Neutrophil (primary cell): Measurements from ENCODE around the gene CNTLN.
"Not testable (repeated sequence)": the region's sequence is repeated elsewhere in the genome, so short reads cannot be mapped to it uniquely, and the experiment has no call there.

ENCODE experiments used
- H3K27ac ChIP-seq: fragments of 200-600 bp; sonication (generic); 2 replicates; pipeline ENCODE4 v1.5.1; 2016; ENCODE audit warnings: mild to moderate bottlenecking, moderate library complexity
- H3K27me3 ChIP-seq: fragments of 200-600 bp; sonication (generic); 2 replicates; pipeline ENCODE4 v1.6.0; 2016; ENCODE audit warnings: mild to moderate bottlenecking
- H3K36me3 ChIP-seq: fragments of 200-600 bp; sonication (generic); 2 replicates; pipeline ENCODE4 v1.5.1; 2017
- H3K4me1 ChIP-seq, 2 experiments: fragments of 200-600 bp in 1 of 2; sonication (generic) in 1 of 2; 1 replicate in 1 of 2; 2 replicates in 1 of 2; pipeline versions ENCODE4 v1.5.1 to v1.6.1; 2013 to 2016; ENCODE audit warnings: low read depth in 1 of 2, low read length in 1 of 2, mild to moderate bottlenecking in 1 of 2, moderate library complexity in 1 of 2; ENCODE audit not compliant: control insufficient read depth in 1 of 2, insufficient read depth in 1 of 2
- H3K4me3 ChIP-seq, 2 experiments: fragments of 200-600 bp in 1 of 2; sonication (generic) in 1 of 2; 1 replicate in 1 of 2; 2 replicates in 1 of 2; pipeline ENCODE4 v1.5.1; 2013 to 2016; ENCODE audit warnings: low read depth in 1 of 2, low read length in 1 of 2, mild to moderate bottlenecking in 1 of 2, moderate library complexity in 1 of 2
- H3K9me3 ChIP-seq: fragments of 200-600 bp; sonication (generic); 2 replicates; pipeline ENCODE4 v1.5.1; 2016
- TF ChIP-seq, protein P1 (sequence below): fragments of 200-600 bp; sonication (generic); IDR thresholded peaks from 2 replicates; pipeline ENCODE4 v1.5.1; 2016; ENCODE audit warnings: antibody characterized with exemption

Gene CNTLN

GRCh38 chr9:17367035-17367434, 232.2 kb downstream of the CNTLN start:
- Histone ChIP-seq H3K36me3 (peaks cover 16% of the 10 kb centered on the region), H3K4me1 (no peaks in the 10 kb centered on the region), H3K27me3 (no peaks in the 10 kb centered on the region), H3K9me3 (no peaks in the 10 kb centered on the region), H3K27ac (no peak overlapping the region), H3K4me3 (no peak overlapping the region)
- TF ChIP-seq, protein P1, sequence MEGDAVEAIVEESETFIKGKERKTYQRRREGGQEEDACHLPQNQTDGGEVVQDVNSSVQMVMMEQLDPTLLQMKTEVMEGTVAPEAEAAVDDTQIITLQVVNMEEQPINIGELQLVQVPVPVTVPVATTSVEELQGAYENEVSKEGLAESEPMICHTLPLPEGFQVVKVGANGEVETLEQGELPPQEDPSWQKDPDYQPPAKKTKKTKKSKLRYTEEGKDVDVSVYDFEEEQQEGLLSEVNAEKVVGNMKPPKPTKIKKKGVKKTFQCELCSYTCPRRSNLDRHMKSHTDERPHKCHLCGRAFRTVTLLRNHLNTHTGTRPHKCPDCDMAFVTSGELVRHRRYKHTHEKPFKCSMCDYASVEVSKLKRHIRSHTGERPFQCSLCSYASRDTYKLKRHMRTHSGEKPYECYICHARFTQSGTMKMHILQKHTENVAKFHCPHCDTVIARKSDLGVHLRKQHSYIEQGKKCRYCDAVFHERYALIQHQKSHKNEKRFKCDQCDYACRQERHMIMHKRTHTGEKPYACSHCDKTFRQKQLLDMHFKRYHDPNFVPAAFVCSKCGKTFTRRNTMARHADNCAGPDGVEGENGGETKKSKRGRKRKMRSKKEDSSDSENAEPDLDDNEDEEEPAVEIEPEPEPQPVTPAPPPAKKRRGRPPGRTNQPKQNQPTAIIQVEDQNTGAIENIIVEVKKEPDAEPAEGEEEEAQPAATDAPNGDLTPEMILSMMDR, result no peak

GRCh38 chr9:17380126-17380861, 245.5 kb downstream of the CNTLN start:
- H3K9me3 ChIP-seq, result no peaks in the 10 kb centered on the region
- no peak overlapping the region for H3K4me3 ChIP-seq
- no peaks in the 10 kb centered on the region for H3K4me1 ChIP-seq
- H3K27me3 ChIP-seq, result no peaks in the 10 kb centered on the region
- no peaks in the 10 kb centered on the region for H3K36me3 ChIP-seq
- no peak overlapping the region for H3K27ac ChIP-seq
- TF ChIP-seq, protein P1, result no peak

DNA sequence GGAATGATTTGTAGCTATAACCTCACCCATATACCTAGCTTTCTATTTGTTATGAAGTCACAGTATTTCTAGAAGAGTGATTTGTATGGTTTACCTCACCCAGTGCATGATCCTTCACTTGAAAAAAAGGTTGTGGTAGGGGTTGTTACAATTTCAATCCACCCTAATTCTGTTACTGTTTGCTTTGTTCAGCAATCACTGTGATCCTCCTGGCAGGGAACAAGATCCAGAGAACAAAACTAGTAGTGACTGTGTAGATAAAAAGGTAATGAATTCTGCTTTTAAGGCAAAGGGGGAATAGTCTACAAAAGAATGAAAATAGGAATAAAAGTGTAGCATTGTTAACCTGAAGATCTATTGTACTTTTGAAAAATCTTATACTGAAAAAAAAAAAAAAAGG, 252.7 kb downstream of the CNTLN start:
- H3K4me1 ChIP-seq, result no peaks in the 10 kb centered on the region
- no peaks in the 10 kb centered on the region for H3K27me3 ChIP-seq
- no peaks in the 10 kb centered on the region for H3K9me3 ChIP-seq
- TF ChIP-seq, protein P1, result no peak
- no peak overlapping the region for H3K27ac ChIP-seq
- no peaks in the 10 kb centered on the region for H3K36me3 ChIP-seq
- H3K4me3 ChIP-seq, result no peak overlapping the region

DNA sequence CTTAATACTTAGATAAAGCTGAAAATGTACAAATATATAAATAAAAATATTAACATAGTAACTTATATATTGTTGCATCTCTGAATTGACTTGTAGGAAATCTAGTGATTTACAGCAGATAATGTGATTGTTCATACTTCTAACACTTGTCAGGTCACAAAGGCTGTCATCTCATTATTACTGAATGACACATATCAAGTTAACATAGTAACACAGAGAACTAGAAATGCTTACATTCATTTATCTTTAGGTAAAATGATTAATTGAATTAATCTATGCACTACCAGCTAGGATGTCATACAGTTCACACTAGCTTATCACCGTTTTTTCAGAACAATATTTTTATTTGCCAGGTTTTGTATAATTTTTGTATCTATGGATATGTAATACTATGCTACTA, 254.2 kb downstream of the CNTLN start:
- Histone ChIP-seq H3K27ac (no peak overlapping the region), H3K4me3 (no peak overlapping the region), H3K27me3 (no peaks in the 10 kb centered on the region), H3K36me3 (no peaks in the 10 kb centered on the region), H3K4me1 (no peaks in the 10 kb centered on the region), H3K9me3 (no peaks in the 10 kb centered on the region)
- TF ChIP-seq, protein P1, result no peak

- H3K4me3 ChIP-seq, result no peak overlapping the region
- TF ChIP-seq, protein P1, result no peak
- H3K9me3 ChIP-seq, result no peaks in the 10 kb centered on the region
- H3K4me1 ChIP-seq, result no peaks in the 10 kb centered on the region
- no peaks in the 10 kb centered on the region for H3K36me3 ChIP-seq
- H3K27me3 ChIP-seq, result no peaks in the 10 kb centered on the region
- H3K27ac ChIP-seq, result no peak overlapping the region
Measured at GRCh38 chr9:17394881-17395510, 260.2 kb downstream of the CNTLN start.

DNA sequence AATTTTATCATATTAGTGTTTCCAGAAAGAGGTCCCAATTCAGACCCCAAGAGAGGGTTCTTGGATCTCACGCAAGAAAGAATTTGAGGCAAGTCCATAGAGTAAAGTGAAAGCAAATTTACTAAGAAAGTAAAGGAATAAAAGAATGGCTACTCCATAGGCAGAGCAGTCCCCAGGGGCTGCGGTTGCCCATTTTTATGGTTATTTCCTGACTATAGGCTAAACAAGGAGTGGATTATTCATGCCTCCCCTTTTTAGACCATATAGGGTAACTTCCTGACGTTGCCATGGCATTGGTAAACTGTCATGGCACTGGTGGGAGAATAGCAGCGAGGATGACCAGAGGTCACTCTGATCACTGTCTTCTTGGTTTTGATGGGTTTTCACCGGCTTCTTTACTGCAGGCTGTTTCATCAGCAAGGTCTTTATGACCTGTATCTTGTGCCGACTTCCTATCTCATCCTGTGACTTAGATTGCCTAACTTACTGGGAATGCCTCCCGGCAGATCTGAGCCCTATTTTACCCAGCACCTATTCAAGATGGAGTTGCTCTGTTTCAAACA, 262.4 kb downstream of the CNTLN start:
- H3K27ac ChIP-seq, H3K36me3 ChIP-seq, H3K4me1 ChIP-seq, H3K27me3 ChIP-seq, H3K4me3 ChIP-seq, H3K9me3 ChIP-seq: not testable (repeated sequence)
